Coronary artery (tissue), 2 donors: ENCODE data around the gene SFTA2.
"Not testable (repeated sequence)": the region's sequence is repeated elsewhere in the genome, so short reads cannot be mapped to it uniquely, and the experiment has no call there.

ENCODE experiments used
- DNase-seq: peaks from one replicate; pipeline ENCODE4 v3.0.0-alpha.2; 2017; ENCODE audit warnings: low spot score
- H3K27ac ChIP-seq, 2 donors: fragments of 200-600 bp; sonication (generic); one replicate each; pipeline ENCODE4 v1.5.1; 2016 to 2019
- H3K4me3 ChIP-seq: fragments of 200-600 bp; sonication (generic); 2 replicates; pipeline ENCODE4 v1.5.1; 2016; ENCODE audit warnings: mild to moderate bottlenecking, moderate library complexity
- CTCF ChIP-seq: fragments of 200-600 bp; sonication (generic); IDR thresholded peaks from one replicate; pipeline ENCODE4 v1.5.1; 2019; ENCODE audit warnings: antibody characterized with exemption

SFTA2 gene

GRCh38 chr6:30931969-30932645 is at the start of gene SFTA2:
Gene SFTA2 (minus strand): TSS chr6:30932170. CDS start chr6:30932096, 74 bp downstream.
- no peak within 1 kb of the TSS for H3K4me3 ChIP-seq
- DNase-seq: no peak
- H3K27ac ChIP-seq: no peak within 1 kb of the TSS
- TF ChIP-seq CTCF: no peak

GRCh38 chr6:30979690-30980089 is 47.7 kb upstream of the SFTA2 start:
- TF ChIP-seq CTCF: no peak
- Histone ChIP-seq H3K4me3 (no peak overlapping the region), H3K27ac (no peak overlapping the region)
- DNase-seq: no peak

GRCh38 chr6:30979141-30979540 is 47.2 kb upstream of the SFTA2 start:
- DNase-seq: no peak
- Histone ChIP-seq H3K4me3 (no peak overlapping the region), H3K27ac (no peak overlapping the region)
- TF ChIP-seq CTCF: no peak

- H3K27ac ChIP-seq: no peak overlapping the region
- no peak for TF ChIP-seq CTCF
- no peak for DNase-seq
- no peak overlapping the region for H3K4me3 ChIP-seq
Measured at GRCh38 chr6:30974490-30975252, 42.7 kb upstream of the SFTA2 start.

- no peak for DNase-seq
- no peak for TF ChIP-seq CTCF
- Histone ChIP-seq H3K4me3 (no peak overlapping the region), H3K27ac (no peak overlapping the region)
Measured at GRCh38 chr6:30972816-30973215, 40.8 kb upstream of the SFTA2 start.

- no peak for DNase-seq
- Histone ChIP-seq H3K4me3 (no peak overlapping the region), H3K27ac (no peak overlapping the region)
- no peak for TF ChIP-seq CTCF
Measured at GRCh38 chr6:30970946-30971345, 39.0 kb upstream of the SFTA2 start.

- not testable (repeated sequence) for H3K4me3 ChIP-seq, DNase-seq, H3K27ac ChIP-seq
Measured at GRCh38 chr6:30969171-30969570, 37.2 kb upstream of the SFTA2 start.
